AG08396 (cell line): ENCODE results near the gene PTBP1.

Experiments
- DNase-seq: peaks from one replicate; pipeline ENCODE4 v3.0.0; 2012; ENCODE audit warnings: low spot score, mixed read lengths

The PTBP1 gene

DNA sequence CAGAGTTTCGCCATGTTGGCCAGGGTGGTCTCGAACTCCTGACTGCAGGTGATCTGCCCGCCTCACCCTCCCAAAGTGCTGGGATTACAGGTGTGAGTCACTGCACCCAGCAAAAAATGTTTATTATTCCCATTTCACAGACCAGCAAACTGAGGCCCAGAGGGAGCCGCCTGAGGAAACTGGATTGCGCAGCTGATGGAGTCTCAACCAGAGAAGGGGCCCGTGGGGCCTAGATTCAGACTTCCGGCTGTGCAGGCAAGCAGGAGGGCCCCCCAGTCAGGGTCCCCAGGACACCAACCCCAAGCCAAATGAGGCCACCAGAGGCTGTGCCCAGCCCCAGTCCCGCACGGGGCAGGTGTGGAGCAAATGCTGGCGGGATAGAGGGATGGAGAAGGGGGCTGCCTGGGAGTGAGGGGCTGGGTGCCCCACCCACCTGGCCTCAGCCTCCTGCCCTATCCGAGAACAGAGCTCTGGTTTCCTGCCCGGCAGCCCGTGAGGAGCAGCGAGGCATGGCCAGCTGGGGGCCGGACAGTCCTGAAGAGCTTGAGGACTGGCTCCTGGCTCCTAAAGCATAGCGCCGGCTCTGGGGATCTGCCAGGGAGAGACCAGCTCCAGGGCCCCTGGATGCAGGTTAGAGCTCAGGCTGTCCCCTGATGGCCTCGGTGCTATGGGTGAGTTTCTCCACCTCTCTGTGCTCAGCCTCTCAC lies 24.4 kb upstream of the PTBP1 start:
- no peak for DNase-seq

- DNase-seq: no peak
Measured at GRCh38 chr19:776549-776948, 20.7 kb upstream of the PTBP1 start.

GRCh38 chr19:778910-779653 lies 18.2 kb upstream of the PTBP1 start:
- DNase-seq: peak; percentile 85

DNA sequence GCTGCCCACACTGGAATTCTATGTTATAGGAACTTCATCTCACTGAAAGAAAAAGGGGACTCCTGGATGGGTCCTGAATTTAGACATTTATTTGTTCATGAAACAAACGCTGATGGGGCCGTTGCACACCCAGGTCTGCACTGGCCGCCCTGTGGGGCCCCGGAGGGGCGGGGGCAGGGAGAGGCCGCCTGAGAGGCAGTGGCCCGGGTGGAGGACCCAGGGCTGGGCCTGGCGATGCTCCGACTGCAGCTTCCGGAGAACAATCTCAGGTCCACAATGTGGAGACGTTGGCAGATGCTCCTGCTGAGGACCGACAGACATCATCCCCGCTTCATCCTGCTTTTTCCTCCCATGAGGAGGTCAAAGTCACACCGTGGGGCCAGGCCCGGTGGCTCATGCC lies 16.3 kb upstream of the PTBP1 start:
- no peak for DNase-seq

GRCh38 chr19:781800-782184 lies 15.5 kb upstream of the PTBP1 start:
- no peak for DNase-seq

- peak; percentile 76 for DNase-seq
Measured at GRCh38 chr19:782185-782877, 14.9 kb upstream of the PTBP1 start.

DNA sequence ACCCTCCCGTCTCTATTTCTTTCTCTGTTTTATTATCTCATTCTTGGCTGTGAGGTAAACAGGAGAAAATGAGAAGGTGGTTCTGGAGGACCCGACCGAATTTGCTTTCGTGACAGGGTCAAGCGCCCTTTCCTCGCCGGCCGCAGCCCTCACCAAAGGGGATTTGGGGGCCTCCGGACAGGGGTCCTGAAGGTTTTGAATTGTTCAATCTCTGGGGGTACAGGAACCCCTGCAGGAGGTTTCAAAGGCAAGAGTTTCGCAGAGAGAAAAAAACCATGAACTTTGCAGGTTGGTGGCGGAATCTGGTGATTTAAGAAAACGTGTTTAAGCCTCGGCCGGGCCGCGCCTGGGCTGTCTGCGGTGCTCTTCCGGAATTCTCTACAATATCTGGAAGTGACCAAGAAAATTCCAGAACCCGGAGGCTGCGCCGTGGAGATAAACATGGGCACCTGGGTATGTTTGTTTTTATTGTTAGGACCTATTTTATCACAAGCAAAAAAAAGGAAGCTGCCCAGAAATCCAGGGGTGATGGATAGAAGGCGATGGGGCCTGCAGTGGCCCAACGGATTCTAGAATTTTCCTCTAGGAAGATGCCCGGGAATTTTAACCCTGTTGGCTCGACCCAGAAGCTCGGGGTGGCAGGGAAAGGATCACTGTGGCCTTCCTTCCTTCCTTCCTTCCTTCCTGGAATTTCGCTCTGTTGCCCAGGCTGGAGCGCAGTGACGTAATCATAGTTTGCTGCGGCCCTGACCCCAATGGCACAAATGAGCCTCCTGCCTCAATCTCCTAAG lies 14.2 kb upstream of the PTBP1 start:
- no peak for DNase-seq

DNA sequence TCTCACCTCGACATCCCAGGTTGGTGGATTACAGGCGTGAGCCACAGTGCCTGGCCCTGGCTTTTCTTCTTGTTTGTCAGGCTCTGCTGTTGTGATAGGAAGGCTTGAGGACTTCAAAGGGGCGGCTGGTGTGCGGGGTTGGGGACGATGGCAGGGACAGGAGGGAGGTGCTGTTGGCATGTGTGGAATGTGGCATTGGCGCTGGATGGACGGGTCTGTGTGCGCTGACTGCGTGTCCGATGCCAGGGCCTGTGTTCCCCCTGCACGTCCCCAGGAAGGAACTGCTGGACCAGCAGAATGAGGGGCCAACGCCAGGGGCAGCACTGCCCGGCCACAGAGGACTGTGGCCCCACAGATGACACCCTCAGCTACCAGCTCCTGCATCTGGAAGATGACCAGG lies 12.7 kb upstream of the PTBP1 start:
- no peak for DNase-seq

DNA sequence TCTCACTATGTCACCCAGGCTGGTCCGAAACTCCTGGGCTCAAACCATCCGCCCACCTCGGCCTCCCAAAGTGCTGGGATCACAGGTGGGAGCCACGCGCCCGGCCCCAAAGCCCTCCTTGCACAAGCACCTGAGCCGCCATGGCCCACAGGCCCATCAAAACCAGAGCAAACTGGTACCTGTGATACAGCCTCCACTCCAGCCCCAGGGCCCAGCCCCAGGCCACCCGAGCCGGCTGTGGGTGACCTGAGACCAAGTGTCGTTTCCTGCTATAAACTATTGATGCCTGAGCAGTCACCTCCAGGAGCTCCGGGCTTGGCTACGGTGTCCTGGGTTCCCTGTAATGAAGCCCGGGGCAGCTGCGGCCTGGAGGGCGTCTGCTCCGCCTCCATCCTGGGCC lies 9.7 kb upstream of the PTBP1 start:
- DNase-seq: no peak

DNA sequence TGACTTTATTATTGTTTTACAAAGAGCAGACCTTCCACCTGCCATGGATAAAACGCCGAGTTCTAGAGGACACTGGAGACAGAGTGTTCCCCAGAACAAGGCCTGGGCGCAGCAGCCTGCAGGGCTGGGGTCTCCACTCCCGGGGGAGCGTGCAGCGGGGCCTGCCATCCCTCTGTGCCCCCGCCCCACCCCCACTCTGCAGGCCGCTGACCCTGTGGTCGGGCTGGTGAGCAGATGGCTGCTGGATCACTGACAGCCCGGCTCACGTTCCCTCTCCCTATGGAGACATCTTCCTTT lies 8.6 kb upstream of the PTBP1 start:
- no peak for DNase-seq

DNA sequence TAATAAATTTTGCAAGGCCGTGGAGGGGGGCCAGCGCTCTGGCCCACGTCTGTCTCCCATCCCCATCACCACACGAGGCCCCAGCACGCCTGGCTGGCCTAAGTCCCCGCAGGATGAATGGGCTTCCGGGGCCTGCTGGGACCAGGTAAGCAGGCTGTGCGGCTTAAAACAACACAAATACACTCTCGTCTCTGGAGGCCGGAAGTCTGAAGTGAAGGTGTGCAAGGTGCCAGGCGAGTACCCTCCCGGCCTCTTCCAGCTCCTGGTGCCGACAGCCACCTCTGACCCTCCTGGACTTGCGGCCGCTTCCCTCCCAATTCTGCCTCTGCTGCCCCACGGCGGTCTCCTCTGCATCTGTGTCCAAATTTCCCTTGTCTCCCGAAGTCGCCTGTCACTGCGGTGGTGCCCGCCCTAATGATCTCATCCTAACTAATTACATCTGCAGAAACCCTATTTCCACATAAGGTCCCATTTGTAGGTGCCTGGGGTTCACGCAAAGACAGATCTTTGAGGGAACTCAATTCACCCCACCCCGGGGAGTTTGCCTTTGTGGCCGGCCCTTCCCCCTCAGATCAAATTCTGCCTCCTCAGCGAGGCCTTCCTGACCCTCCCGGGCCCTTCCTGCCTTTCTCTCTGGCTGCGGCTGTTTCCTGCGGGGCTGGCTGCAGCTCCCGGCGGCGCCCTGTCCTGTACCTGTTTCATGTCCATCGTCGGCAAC lies 8.1 kb upstream of the PTBP1 start:
- DNase-seq: no peak

DNA sequence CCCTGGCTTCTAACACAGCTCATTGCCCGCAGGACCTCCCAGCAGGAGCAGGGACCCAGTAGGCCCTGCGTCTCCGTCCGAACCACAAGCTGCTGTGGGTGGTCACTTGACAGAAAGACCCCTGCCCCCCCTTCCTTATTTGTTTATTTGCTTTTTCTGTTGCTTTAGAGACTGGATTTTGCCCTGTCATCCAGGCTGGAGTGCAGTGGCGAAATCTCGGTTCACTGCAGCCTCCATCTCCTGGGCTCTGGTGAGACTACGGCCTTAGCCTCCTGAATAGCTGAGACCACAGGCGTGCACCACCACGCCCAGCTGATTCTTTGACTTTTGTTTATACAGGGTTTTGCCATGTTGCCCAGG lies 7.6 kb upstream of the PTBP1 start:
- no peak for DNase-seq

DNA sequence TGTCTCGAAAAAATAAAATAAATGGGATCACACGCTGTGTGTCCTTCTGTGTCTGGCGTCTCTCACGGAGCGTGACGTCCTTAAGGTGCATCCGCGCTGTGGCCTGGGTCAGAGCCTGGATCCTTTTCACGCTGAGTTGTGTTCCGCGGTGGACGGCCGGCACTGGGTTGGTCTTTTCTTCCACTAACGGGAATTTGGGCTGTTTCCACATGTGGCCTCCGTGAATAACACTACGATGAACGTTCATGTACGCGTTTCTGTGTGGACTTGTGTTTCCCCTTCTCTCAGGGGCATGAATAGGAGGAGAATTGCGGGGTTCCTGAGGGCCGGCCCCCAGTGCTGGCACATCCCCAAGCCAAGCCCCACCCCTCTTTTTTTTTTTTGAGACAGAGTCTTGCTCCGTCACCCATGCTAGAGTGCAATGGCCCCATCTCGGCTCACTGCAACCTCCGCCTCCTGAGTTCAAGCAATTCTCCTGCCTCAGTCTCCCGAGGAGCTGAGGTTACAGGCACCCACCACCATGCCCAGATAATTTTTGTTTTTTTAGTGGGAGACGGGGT lies 6.2 kb upstream of the PTBP1 start:
- no peak for DNase-seq

DNA sequence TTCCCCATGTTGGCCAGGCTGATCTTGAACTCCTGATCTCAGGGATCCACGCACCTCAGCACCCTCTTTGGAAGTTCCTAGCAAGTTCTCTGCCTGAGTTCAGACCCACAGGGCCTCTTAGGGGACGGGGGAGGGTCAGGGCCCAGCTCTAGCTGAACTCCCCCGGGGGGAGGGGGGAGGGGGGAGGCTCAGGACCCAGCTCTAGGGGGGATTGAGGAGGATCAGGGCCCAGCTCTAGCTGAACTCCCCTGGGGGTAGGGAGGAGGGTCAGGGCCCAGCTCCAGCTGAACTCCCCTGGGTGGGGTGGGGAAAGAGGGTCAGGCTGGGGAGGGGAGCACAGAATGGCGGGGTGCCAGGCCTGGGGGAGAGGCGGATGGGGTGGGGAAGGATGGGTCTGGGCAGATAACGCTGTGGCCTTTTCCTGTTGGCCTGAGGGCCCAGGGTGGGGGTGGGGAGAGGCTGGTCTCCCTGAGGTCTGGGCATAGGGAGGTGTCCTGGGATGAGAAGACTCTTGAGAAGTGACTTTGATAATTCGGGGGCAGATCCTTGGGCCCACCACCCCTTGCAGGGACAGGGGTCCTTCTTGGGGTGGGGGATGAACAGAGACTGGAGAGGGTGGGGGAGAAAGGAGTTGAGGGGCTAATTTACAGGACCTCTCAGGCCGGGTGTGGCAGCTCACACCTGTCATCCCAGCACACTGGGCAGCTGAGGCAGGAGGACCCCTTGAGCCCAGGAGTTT lies 5.5 kb upstream of the PTBP1 start:
- no peak for DNase-seq

DNA sequence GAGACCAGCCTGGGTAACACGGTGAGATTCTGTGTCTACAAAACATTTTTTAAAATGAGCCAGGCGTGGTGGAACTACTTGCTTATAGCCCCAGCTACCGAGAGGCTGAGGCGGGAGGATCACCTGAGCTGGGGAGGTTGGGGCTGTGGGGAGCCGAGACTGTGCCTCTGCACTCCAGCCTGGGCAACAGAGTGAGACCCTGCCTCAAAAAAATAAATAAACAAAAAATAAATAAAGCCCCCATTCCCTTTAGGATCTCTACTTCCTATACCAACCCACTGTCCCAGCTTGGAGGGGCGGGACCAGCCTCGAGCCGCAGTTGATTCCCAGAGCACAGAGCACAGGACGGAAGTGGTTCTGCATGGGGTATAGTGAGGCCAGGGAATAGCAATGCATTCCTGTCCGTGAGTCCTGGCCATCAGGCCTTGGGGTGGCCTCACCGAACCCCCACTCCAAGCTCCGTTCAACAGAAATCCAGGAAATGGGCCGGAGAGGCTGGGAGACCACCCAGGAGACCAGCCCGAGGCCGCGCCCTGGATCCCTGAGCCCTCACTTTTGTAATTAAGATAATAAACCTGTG lies 4.9 kb upstream of the PTBP1 start:
- DNase-seq: no peak

DNA sequence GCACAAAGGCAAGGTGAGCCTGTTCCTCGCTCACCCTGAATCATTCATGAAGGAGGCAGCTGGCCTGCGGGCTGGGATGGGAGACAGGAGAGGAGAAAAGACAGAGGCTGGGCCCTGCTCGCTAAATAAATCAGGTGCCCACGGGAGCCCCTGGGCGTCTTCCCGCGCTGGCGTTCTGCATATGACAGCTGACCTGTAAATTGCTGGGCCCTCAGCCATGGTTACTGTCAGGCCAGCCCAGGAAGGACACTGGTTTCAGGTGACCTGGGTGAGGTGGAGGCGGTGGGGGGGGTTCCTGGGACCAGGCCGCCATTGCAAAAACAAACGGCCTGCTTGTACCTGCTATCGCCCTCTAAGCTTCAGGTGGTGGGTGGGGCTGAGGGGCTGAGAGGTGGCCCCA lies 3.4 kb upstream of the PTBP1 start:
- DNase-seq: no peak

- no peak for DNase-seq
Measured at GRCh38 chr19:795073-795611, 2.1 kb upstream of the PTBP1 start.

GRCh38 chr19:795691-796581 lies 1.3 kb upstream of the PTBP1 start:
- no peak for DNase-seq
